ENCODE measurements around the gene DKKL1.

DKKL1 gene

DNA sequence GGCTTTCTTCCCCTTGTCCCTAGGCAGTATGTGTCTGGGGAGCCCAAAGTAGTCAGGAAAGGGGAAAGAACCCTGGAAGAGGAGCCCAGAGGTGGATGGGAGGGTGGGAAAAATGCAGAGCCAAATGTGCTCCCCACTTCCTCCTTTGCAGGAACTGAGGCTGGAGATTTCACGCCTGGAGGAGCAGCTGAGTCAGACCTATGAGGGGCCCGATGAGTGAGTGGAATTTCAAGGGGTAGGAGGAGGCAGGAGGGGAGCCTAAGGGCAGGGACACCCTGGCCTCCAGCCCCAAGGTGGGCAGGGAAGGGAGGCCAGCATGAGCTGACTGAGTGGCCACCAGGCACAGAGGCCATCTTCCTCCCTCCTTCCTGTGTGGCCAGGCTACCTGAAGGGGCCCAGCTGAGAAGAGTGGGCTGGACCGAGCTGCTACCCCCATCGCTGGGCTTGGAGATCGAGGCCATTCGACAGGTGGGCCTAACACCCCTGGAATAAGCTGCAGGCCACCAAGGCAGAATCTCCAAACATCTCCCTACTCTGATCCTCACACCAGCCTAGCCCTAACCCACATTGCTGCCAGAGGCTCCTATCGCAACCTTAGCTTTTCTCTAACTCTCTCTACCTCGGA lies 45.3 kb downstream of the DKKL1 start:
- Histone ChIP-seq H3K36me3 (ENCODE audit: insufficient read depth, low read length) (no peaks in the 10 kb centered on the region), H3K27ac (ENCODE audit: low read depth, low read length) (no peak overlapping the region), H3K27me3 (ENCODE audit: control insufficient read depth in 1 of 2, insufficient read depth in 2 of 2, low read length in 2 of 2) (no peaks in the 10 kb centered on the region), H3K4me3 (ENCODE audit: low read depth in 1 of 2, low read length in 2 of 2) (no peak overlapping the region), H3K4me1 (ENCODE audit: insufficient read depth, low read length) (no peaks in the 10 kb centered on the region), H3K9me3 (ENCODE audit: low read length) (no peaks in the 10 kb centered on the region), H3K9ac (ENCODE audit: low read length) (no peak overlapping the region)

DNA sequence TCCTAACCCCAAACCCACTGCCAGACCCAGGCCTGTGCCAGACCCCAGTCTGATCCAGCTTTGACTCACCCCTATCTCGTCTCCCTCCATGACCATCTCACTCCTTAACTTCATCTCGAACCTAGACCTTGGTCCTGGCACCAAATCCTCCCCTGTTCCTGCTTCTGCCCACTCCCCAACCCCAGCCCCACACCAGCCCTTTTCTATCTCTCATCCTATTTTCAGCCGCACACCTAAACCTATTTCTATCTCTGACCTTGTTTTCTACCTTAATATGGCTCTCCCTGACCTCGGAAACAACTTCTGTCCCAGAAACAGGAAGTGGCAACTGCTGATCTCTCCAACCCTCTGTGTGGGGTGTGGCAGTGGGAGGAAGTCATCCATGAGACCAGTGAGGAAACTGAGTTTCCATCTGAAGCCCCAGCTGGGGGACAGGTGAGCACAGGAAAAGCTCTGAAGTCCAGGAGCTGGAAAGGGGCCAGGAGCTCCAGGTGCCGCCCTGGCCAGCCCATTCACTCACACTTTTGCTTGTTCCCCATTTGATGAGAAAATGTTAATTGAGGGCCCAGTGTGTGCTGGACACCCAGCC lies 45.9 kb downstream of the DKKL1 start:
- Histone ChIP-seq H3K9ac (ENCODE audit: low read length) (no peak overlapping the region), H3K4me1 (ENCODE audit: insufficient read depth, low read length) (no peaks in the 10 kb centered on the region), H3K4me3 (ENCODE audit: low read depth in 1 of 2, low read length in 2 of 2) (no peak overlapping the region), H3K9me3 (ENCODE audit: low read length) (no peaks in the 10 kb centered on the region), H3K36me3 (ENCODE audit: insufficient read depth, low read length) (no peaks in the 10 kb centered on the region), H3K27me3 (ENCODE audit: control insufficient read depth in 1 of 2, insufficient read depth in 2 of 2, low read length in 2 of 2) (no peaks in the 10 kb centered on the region), H3K27ac (ENCODE audit: low read depth, low read length) (no peak overlapping the region)

DNA sequence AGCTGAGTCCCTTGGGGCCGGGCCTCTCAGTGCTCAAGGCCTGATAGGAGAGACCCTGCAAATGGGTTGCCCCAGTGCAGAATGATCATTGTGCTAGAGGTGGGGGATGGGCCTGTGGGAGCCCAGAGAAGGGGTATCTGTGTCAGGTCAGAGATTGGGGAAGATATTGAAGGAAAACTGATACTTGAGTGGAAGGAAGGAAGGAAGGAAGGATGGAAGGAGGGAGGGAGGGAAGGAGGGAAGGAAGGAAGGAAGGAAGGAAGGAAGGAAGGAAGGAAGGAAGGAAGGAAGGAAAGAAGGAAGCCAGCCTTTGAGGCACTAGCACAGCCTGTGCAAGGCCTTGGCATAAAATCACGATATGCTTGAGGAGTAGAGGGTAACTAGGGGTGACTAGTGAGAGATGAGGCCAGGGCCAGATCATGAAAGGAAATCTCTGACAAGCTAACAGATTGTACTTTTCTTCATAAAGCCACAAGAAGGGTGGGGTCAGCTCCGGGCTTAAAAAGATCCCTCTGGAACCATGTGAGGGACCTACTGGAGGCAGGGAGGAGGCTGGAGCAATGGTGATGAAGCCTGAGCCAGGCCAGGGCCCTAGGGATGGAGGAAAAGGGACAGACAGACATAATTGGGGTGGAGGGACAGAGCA lies 48.1 kb downstream of the DKKL1 start:
- no peaks in the 10 kb centered on the region for H3K4me1 ChIP-seq (ENCODE audit: insufficient read depth, low read length)
- H3K9ac ChIP-seq (ENCODE audit: low read length): no peak overlapping the region
- no peaks in the 10 kb centered on the region for H3K36me3 ChIP-seq (ENCODE audit: insufficient read depth, low read length)
- no peak overlapping the region for H3K27ac ChIP-seq (ENCODE audit: low read depth, low read length)
- H3K4me3 ChIP-seq (ENCODE audit: low read depth in 1 of 2, low read length in 2 of 2): no peak overlapping the region
- no peaks in the 10 kb centered on the region for H3K9me3 ChIP-seq (ENCODE audit: low read length)
- peaks cover 0 to 10% of the 10 kb centered on the region in 2 donors for H3K27me3 ChIP-seq (ENCODE audit: control insufficient read depth in 1 of 2, insufficient read depth in 2 of 2, low read length in 2 of 2)

DNA sequence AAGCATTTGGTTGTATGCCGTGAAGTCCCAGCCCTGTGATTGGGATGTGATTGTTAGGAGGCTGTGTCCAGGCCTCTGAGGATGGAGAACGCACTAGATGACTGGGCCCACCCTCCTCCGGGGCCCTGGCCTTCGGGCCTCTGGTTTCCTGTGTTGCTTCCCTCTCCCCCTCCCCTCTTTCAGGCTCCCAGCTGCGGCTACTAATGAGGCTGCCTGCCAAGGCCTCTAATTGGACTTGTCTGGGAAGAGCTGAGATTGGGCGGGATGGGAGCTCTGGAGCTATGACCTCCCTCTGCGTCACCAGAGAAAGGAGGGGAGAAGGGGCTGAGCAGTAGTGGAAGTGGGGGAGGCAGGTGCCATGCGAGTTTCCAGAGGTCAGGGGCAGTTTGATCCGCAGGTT lies 49.7 kb downstream of the DKKL1 start:
- Histone ChIP-seq H3K4me3 (ENCODE audit: low read depth in 1 of 2, low read length in 2 of 2) (no peak overlapping the region), H3K9ac (ENCODE audit: low read length) (no peak overlapping the region), H3K9me3 (ENCODE audit: low read length) (no peaks in the 10 kb centered on the region), H3K27me3 (ENCODE audit: control insufficient read depth in 1 of 2, insufficient read depth in 2 of 2, low read length in 2 of 2) (peaks cover 0 to 17% of the 10 kb centered on the region in 2 donors), H3K27ac (ENCODE audit: low read depth, low read length) (no peak overlapping the region), H3K36me3 (ENCODE audit: insufficient read depth, low read length) (no peaks in the 10 kb centered on the region), H3K4me1 (ENCODE audit: insufficient read depth, low read length) (no peaks in the 10 kb centered on the region)

DNA sequence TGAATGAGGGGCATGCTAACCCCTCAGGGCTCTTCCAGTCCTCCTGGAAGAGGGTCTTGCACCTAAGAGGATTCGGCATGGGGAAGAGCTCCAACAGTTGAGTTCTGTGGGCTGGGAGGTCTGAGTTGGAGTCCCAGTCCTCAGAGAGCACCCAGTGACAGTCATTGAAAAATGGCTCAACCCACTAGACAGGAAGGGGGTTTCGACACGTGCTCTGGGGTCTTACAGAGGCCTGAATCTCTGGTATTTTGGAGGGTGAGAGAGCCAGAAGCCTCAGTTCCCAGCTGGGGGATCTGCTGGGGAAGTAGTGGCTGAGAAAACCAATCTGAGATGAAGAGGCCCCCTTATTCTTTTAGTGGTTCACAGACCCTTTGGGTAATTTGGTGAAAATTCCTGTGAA lies 50.6 kb downstream of the DKKL1 start:
- Histone ChIP-seq H3K9me3 (ENCODE audit: low read length) (no peaks in the 10 kb centered on the region), H3K27ac (ENCODE audit: low read depth, low read length) (no peak overlapping the region), H3K4me3 (ENCODE audit: low read depth in 1 of 2, low read length in 2 of 2) (no peak overlapping the region), H3K27me3 (ENCODE audit: control insufficient read depth in 1 of 2, insufficient read depth in 2 of 2, low read length in 2 of 2) (peaks cover 7 to 22% of the 10 kb centered on the region in 2 donors), H3K9ac (ENCODE audit: low read length) (no peak overlapping the region), H3K4me1 (ENCODE audit: insufficient read depth, low read length) (no peaks in the 10 kb centered on the region), H3K36me3 (ENCODE audit: insufficient read depth, low read length) (no peaks in the 10 kb centered on the region)

DNA sequence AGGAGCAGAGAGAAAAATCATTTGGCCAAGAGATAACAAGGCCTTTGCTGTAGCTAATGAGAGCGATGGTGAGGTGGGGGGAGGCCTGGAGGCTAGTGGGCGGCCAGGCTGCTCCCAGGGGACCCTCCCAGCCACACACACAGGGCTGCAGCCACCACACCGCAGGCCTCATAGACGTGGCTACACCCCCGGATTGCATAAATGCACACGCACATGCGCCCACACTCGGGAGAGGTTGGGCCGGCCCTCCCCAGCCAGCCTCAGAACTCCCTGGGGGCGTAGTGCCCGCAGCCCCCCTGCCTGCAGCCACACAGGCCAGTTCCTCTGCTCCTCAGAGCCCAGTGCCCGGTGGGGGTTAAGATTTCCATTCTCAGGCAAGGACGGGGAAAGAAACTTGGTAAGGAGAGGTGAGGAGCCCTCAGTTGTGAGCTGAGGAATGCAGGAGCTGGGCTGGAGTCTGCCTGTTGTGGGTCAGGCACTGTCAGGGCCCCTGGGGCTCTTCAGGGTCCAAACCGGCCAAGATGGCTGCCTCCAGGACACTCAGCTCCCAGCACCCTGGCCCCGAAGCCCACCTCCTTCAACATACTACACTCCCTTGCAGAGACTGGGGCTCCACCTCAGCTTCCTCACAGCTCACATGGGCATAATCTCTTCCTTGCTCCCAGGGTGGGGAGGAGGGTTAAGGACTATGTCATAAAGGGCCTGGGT lies 51.6 kb downstream of the DKKL1 start:
- Histone ChIP-seq H3K9ac (ENCODE audit: low read length) (no peak overlapping the region), H3K4me3 (ENCODE audit: low read depth in 1 of 2, low read length in 2 of 2) (no peak overlapping the region), H3K27ac (ENCODE audit: low read depth, low read length) (no peak overlapping the region), H3K36me3 (ENCODE audit: insufficient read depth, low read length) (no peaks in the 10 kb centered on the region), H3K4me1 (ENCODE audit: insufficient read depth, low read length) (no peaks in the 10 kb centered on the region), H3K9me3 (ENCODE audit: low read length) (no peaks in the 10 kb centered on the region), H3K27me3 (ENCODE audit: control insufficient read depth in 1 of 2, insufficient read depth in 2 of 2, low read length in 2 of 2) (peaks cover 12 to 32% of the 10 kb centered on the region in 2 donors)

DNA sequence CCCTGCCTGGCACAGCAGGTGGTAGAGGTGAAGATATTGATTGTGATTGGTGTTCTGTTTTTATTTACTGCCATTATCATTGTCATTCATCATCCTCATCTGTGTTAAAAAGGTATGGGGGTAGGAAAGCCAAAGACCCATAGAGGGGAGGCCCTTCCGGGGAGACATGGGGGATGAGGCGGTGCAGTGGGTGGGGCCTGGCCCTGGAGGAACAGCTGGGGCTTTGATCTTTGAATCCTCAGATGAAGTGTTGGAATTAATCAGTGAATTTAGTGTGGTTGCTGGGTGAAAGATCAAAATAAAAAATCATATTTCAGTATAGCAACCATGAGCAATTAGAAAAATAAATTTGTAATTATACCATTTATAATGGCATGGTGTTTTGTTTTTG lies 52.1 kb downstream of the DKKL1 start:
- Histone ChIP-seq H3K9ac (ENCODE audit: low read length) (no peak overlapping the region), H3K27me3 (ENCODE audit: control insufficient read depth in 1 of 2, insufficient read depth in 2 of 2, low read length in 2 of 2) (peaks cover 17 to 37% of the 10 kb centered on the region in 2 donors), H3K4me3 (ENCODE audit: low read depth in 1 of 2, low read length in 2 of 2) (no peak overlapping the region)

DNA sequence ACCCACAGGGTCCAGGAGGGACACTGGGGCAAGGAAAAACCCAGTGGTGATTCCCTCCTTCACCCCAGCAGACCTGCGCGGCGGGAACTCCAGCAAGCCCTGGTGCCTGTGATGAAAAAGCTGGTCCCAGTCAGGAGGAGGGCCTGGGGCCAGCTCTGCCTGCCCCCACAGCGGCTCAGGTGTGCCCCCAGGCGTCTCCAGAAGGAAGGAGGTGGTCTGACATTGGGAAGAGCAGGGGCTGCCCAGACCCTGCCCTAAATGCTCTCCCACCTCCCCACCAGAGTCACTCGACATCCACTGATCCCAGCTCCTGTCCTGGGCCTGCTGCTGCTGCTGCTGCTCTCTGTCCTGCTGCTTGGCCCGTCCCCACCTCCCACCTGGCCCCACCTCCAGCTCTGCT lies 53.4 kb downstream of the DKKL1 start:
- Histone ChIP-seq H3K27me3 (ENCODE audit: control insufficient read depth in 1 of 2, insufficient read depth in 2 of 2, low read length in 2 of 2) (peaks cover 28 to 47% of the 10 kb centered on the region in 2 donors), H3K9me3 (ENCODE audit: low read length) (no peaks in the 10 kb centered on the region), H3K9ac (ENCODE audit: low read length) (no peak overlapping the region), H3K27ac (ENCODE audit: low read depth, low read length) (no peak overlapping the region), H3K36me3 (ENCODE audit: insufficient read depth, low read length) (no peaks in the 10 kb centered on the region), H3K4me3 (ENCODE audit: low read depth in 1 of 2, low read length in 2 of 2) (no peak overlapping the region), H3K4me1 (ENCODE audit: insufficient read depth, low read length) (peaks cover 5% of the 10 kb centered on the region)

More for the DNA sequence above, 52.1 kb downstream of the DKKL1 start:
- Histone ChIP-seq H3K4me1 (ENCODE audit: insufficient read depth, low read length) (no peaks in the 10 kb centered on the region), H3K27ac (ENCODE audit: low read depth, low read length) (no peak overlapping the region), H3K9me3 (ENCODE audit: low read length) (no peaks in the 10 kb centered on the region), H3K36me3 (ENCODE audit: insufficient read depth, low read length) (no peaks in the 10 kb centered on the region)

DNA sequence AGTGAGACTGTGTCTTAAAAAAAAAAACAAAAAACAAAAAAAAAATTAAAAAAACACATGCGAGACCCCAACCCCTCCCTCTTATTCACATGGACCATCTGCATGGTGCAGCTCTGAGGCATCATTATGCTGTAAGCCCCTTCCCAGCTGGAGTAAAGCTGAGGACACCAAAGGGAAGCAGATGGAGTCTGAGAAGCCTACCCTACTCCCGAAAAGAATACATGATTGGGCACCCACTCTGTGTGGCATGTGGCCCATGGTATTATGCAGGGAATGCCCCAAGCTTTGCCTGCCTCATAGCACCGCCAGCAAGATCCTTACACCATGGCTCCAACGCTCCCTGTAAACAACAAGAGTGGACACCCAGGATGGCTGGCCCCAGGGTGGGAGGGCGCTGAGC lies 54.8 kb downstream of the DKKL1 start:
- Histone ChIP-seq H3K36me3 (ENCODE audit: insufficient read depth, low read length) (no peaks in the 10 kb centered on the region), H3K4me1 (ENCODE audit: insufficient read depth, low read length) (peaks cover 11% of the 10 kb centered on the region), H3K27me3 (ENCODE audit: control insufficient read depth in 1 of 2, insufficient read depth in 2 of 2, low read length in 2 of 2) (peaks cover 41 to 61% of the 10 kb centered on the region in 2 donors), H3K27ac (ENCODE audit: low read depth, low read length) (no peak overlapping the region), H3K4me3 (ENCODE audit: low read depth in 1 of 2, low read length in 2 of 2) (no peak overlapping the region), H3K9me3 (ENCODE audit: low read length) (no peaks in the 10 kb centered on the region), H3K9ac (ENCODE audit: low read length) (no peak overlapping the region)

DNA sequence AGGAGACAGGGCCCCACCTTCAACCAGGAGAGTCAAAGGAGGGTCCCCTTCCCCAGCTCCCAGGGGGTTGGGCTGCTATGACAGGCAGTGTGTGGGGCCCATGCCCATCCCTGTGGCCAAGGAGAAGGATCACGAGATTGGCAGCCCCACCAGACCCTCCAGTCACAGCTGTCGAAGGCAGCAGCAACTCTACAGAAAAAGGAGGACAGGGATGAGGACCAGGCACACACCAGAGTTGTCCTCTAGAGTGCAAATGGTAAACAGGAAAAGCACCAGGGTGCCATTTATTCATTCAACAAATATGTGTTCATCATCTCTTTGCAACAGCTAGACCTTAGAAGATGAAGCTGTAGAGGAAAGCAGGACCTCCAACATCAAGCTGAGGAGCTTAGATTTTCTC lies 55.5 kb downstream of the DKKL1 start:
- Histone ChIP-seq H3K9me3 (ENCODE audit: low read length) (no peaks in the 10 kb centered on the region), H3K4me3 (ENCODE audit: low read depth in 1 of 2, low read length in 2 of 2) (no peak overlapping the region), H3K27me3 (ENCODE audit: control insufficient read depth in 1 of 2, insufficient read depth in 2 of 2, low read length in 2 of 2) (peaks cover 46 to 68% of the 10 kb centered on the region in 2 donors), H3K27ac (ENCODE audit: low read depth, low read length) (no peak overlapping the region), H3K36me3 (ENCODE audit: insufficient read depth, low read length) (no peaks in the 10 kb centered on the region), H3K4me1 (ENCODE audit: insufficient read depth, low read length) (peaks cover 11% of the 10 kb centered on the region), H3K9ac (ENCODE audit: low read length) (no peak overlapping the region)

DNA sequence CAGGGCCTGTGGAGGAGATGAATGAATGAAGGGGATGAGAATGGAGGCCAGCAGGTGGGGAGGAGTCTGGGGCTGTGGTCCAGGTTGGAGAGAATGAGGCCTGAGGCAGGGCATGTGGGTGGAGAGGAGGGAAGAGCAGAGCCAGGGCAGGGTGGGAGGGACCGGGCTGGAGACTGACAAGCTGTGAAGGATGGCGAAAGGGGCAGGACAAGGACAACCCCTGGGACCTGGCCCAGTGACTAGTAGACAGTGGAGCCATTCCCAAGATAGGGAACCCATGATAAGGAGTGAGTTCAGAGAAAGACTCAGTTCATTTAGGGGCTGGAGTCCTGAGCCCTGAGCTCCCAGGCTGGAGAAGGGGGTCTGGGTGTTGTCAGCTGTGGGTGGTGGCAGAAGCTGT lies 56.5 kb downstream of the DKKL1 start:
- H3K27me3 ChIP-seq (ENCODE audit: control insufficient read depth in 1 of 2, insufficient read depth in 2 of 2, low read length in 2 of 2): peaks cover 46 to 78% of the 10 kb centered on the region in 2 donors

More for the DNA sequence above, 56.5 kb downstream of the DKKL1 start:
- no peak overlapping the region for H3K9ac ChIP-seq (ENCODE audit: low read length)
- H3K27ac ChIP-seq (ENCODE audit: low read depth, low read length): no peak overlapping the region
- no peak overlapping the region for H3K4me3 ChIP-seq (ENCODE audit: low read depth in 1 of 2, low read length in 2 of 2)
- H3K4me1 ChIP-seq (ENCODE audit: insufficient read depth, low read length): peaks cover 11% of the 10 kb centered on the region
- no peaks in the 10 kb centered on the region for H3K9me3 ChIP-seq (ENCODE audit: low read length)
- no peaks in the 10 kb centered on the region for H3K36me3 ChIP-seq (ENCODE audit: insufficient read depth, low read length)

Measured in muscle layer of colon (tissue), 2 donors.